IMR-90 (cell line): ENCODE measurements around the gene CDX2. TPM values are rescaled to one million over a fixed set of nuclear protein-coding genes. Genes with fewer than 3 reads are reported as not detected.
A peak's percentile ranks its signal among the peaks of the same experiment; 100 is the strongest.

Experiments
- ATAC-seq: fragments of 200-7000 bp; cut with Tn5 transposase; 2 replicates; pipeline ENCODE4 v1.9.1; 2020; ENCODE audit warnings: low read depth, mild to moderate bottlenecking, moderate library complexity
- BruUV-seq: library from RNA; stranded (reverse); fragments of 400-500 nt; replicated peaks from 2 replicates; lab custom pipeline; 2021; lab: Mats Ljungman, UMichigan
- CTCF ChIA-PET: fragments of 300-600 bp; formaldehyde crosslinking; extraction: SDS; loops from one replicate; lab custom pipeline; 2021; ENCODE audit warnings: antibody characterized with exemption; lab: Yijun Ruan, JAX
- POLR2A ChIA-PET: fragments of 300-600 bp; sonication (Branson Sonifier 250); formaldehyde crosslinking; loops from one replicate; lab custom pipeline; 2022; ENCODE audit warnings: antibody characterized with exemption; ENCODE audit not compliant: unreplicated experiment; lab: Charles Lee
- DNase-seq: peaks from one replicate; pipeline ENCODE4 v3.0.0; 2013
- H2AFZ ChIP-seq: replicated peaks from 2 replicates; pipeline ENCODE3; 2013; ENCODE audit warnings: low read length, mild to moderate bottlenecking; ENCODE audit not compliant: poor library complexity
- H2AK5ac ChIP-seq: 2 replicates; pipeline ENCODE4 v1.6.1; 2013; ENCODE audit warnings: low read depth, low read length, inconsistent platforms
- H2AK9ac ChIP-seq: replicated peaks from 2 replicates; pipeline ENCODE3; 2013; ENCODE audit warnings: mild to moderate bottlenecking, low read depth, low read length, moderate library complexity; ENCODE audit not compliant: poor library complexity
- H2BK120ac ChIP-seq: 2 replicates; pipeline ENCODE4 v1.6.1; 2013; ENCODE audit warnings: low read depth, low read length, inconsistent platforms
- H2BK15ac ChIP-seq: 3 replicates; pipeline ENCODE4 v1.6.1; 2013; ENCODE audit warnings: low read depth, low read length, inconsistent platforms
- H2BK20ac ChIP-seq: 2 replicates; pipeline ENCODE4 v1.6.1; 2013; ENCODE audit warnings: low read depth, mild to moderate bottlenecking, inconsistent platforms, low read length, moderate library complexity
- H2BK5ac ChIP-seq: 2 replicates; pipeline ENCODE4 v1.6.1; 2013; ENCODE audit warnings: mild to moderate bottlenecking, low read depth, low read length, inconsistent platforms; ENCODE audit not compliant: poor library complexity, severe bottlenecking
- H3K14ac ChIP-seq: replicated peaks from 2 replicates; pipeline ENCODE4 v1.6.1; 2013; ENCODE audit warnings: low read depth, low read length, inconsistent platforms
- H3K18ac ChIP-seq: 2 replicates; pipeline ENCODE4 v1.6.1; 2013; ENCODE audit warnings: low read depth, low read length, control low read depth
- H3K23ac ChIP-seq: 2 replicates; pipeline ENCODE4 v1.6.1; 2013; ENCODE audit warnings: low read depth, low read length, inconsistent platforms
- H3K27ac ChIP-seq: 2 replicates; pipeline ENCODE4 v1.5.1; 2013; ENCODE audit warnings: mild to moderate bottlenecking, control low read depth, low read length; ENCODE audit not compliant: insufficient read depth
- H3K27me3 ChIP-seq: 2 replicates; pipeline ENCODE4 v1.6.1; 2013; ENCODE audit warnings: low read length; ENCODE audit not compliant: control insufficient read depth, insufficient read depth
- H3K36me3 ChIP-seq: 2 replicates; pipeline ENCODE4 v1.6.1; 2013; ENCODE audit warnings: low read length, mixed read lengths; ENCODE audit not compliant: control insufficient read depth, insufficient read depth
- H3K4ac ChIP-seq: 2 replicates; pipeline ENCODE4 v1.6.1; 2013; ENCODE audit warnings: low read depth, low read length, inconsistent platforms
- H3K4me1 ChIP-seq: 2 replicates; pipeline ENCODE4 v1.6.1; 2013; ENCODE audit warnings: low read length, mixed read lengths; ENCODE audit not compliant: control insufficient read depth, insufficient read depth
- H3K4me2 ChIP-seq: 2 replicates; pipeline ENCODE4 v1.6.1; 2013; ENCODE audit warnings: low read depth, mild to moderate bottlenecking, control low read depth, low read length, moderate library complexity
- H3K4me3 ChIP-seq: 2 replicates; pipeline ENCODE4 v1.5.1; 2013; ENCODE audit warnings: low read depth, mild to moderate bottlenecking, control low read depth, low read length, moderate library complexity; ENCODE audit not compliant: insufficient read depth
- H3K56ac ChIP-seq: 2 replicates; pipeline ENCODE4 v1.6.1; 2013; ENCODE audit warnings: low read length, inconsistent platforms; ENCODE audit not compliant: insufficient read depth; ENCODE audit errors: extremely low read depth
- H3K79me1 ChIP-seq, 2 experiments: 2 replicates each; pipeline ENCODE4 v1.6.1; 2013; ENCODE audit warnings: low read length in 2 of 2, inconsistent platforms in 1 of 2, low read depth in 1 of 2
- H3K9ac ChIP-seq: 2 replicates; pipeline ENCODE4 v1.6.1; 2013; ENCODE audit warnings: low read depth, low read length, control low read depth
- H3K9me1 ChIP-seq: 2 replicates; pipeline ENCODE4 v1.6.1; 2013; ENCODE audit warnings: low read length, inconsistent platforms; ENCODE audit not compliant: insufficient read depth
- H3K9me3 ChIP-seq: 2 replicates; pipeline ENCODE4 v1.6.1; 2013; ENCODE audit warnings: low read length; ENCODE audit not compliant: control insufficient read depth, insufficient read depth
- H4K20me1 ChIP-seq: 2 replicates; pipeline ENCODE4 v1.6.1; 2013; ENCODE audit warnings: low read length, inconsistent platforms; ENCODE audit not compliant: insufficient read depth
- H4K5ac ChIP-seq: 2 replicates; pipeline ENCODE4 v1.6.1; 2013; ENCODE audit warnings: mild to moderate bottlenecking, low read depth, low read length, control low read depth
- H4K8ac ChIP-seq, 2 experiments: 2 replicates each; pipeline ENCODE4 v1.6.1; 2013; ENCODE audit warnings: low read depth in 2 of 2, low read length in 2 of 2, control low read depth in 1 of 2, inconsistent platforms in 1 of 2
- H4K91ac ChIP-seq: 2 replicates; pipeline ENCODE4 v1.6.1; 2013; ENCODE audit warnings: low read depth, low read length, inconsistent platforms; ENCODE audit not compliant: insufficient read depth
- CEBPB ChIP-seq: IDR thresholded peaks from 2 replicates; pipeline ENCODE4 v1.6.1; 2012; ENCODE audit warnings: low read depth, low read length, improper control_type of control experiment
- CTCF ChIP-seq: conservative IDR thresholded peaks from 2 replicates; pipeline ENCODE4 v1.5.1; 2012; ENCODE audit warnings: mild to moderate bottlenecking, low read depth, low read length, improper control_type of control experiment
- MAZ ChIP-seq: IDR thresholded peaks from 2 replicates; pipeline ENCODE4 v1.6.1; 2012; ENCODE audit warnings: low read depth, mild to moderate bottlenecking, low read length, improper control_type of control experiment, moderate library complexity, borderline replicate concordance
- WGBS, 2 experiments: methylation state at CpG; one replicate each; pipeline versions ENCODE4 v1.1.5 to v1.1.7; 2013; ENCODE audit warnings: missing lambda C conversion rate in 2 of 2; ENCODE audit not compliant: insufficient read length in 1 of 2; ENCODE audit errors: extremely low coverage in 2 of 2; 5-methylcytosine and 5-hydroxymethylcytosine counted together
- dilution Hi-C: fragments of 300-500 bp; cut with HindIII; formaldehyde crosslinking; loops from one replicate; pipeline ENCODE4 v1.14.3; 2018; ENCODE audit warnings: low sequenced_read_pairs; ENCODE audit not compliant: unreplicated experiment
- in situ Hi-C: fragments of 300-500 bp; cut with MboI; formaldehyde crosslinking; loops from 3 replicates; pipeline ENCODE4 v1.14.3; 2019; ENCODE audit warnings: low sequenced_read_pairs, inconsistent platforms, mixed read lengths
- intact Hi-C: fragments of 100-400 bp; cut with micrococcal nuclease; formaldehyde crosslinking; loops from 2 replicates; pipeline ENCODE4 v1.10.0; 2022
- polyA plus RNA-seq, 3 experiments: library from polyadenylated mRNA; depleted of rRNA; stranded (reverse); fragments of >200 nt; gene quantifications; 2 replicates each; pipeline ENCODE4 v1.2.3, GENCODE V29; 2012; ENCODE audit warnings: low replicate concordance in 1 of 3
- total RNA-seq: library from RNA; depleted of rRNA; stranded (reverse); fragments of >200 nt; gene quantifications from 2 replicates; pipeline ENCODE4 v1.2.3, GENCODE V29; 2012

The CDX2 gene
- total and polyA plus RNA-seq, 2 of the 4 experiments (the other 2 are of a cell fraction) = not detected

- H4K8ac ChIP-seq = no peak overlapping the region
- no peaks in the 10 kb centered on the region; the same call in 1 of the 2 replicates for H3K9me3 ChIP-seq
- H3K14ac ChIP-seq = no peak overlapping the region
- no peak overlapping the region for H2AK5ac ChIP-seq
- H3K18ac ChIP-seq = no peak overlapping the region
- intact Hi-C loops (no loop called here), in situ Hi-C loops (no loop called here), dilution Hi-C loops (no loop called here)
- WGBS, 2 experiments = no CpG with 5 or more reads among the region's 6 CpGs
- no peak overlapping the region for H2BK120ac ChIP-seq
- no TSS peak for BruUV-seq
- no peak overlapping the region for H4K5ac ChIP-seq
- no peaks in the 10 kb centered on the region for H3K36me3 ChIP-seq
- no peak overlapping the region for H3K9ac ChIP-seq
- H3K4me2 ChIP-seq = no peak overlapping the region
- H3K9me1 ChIP-seq = no peaks in the 10 kb centered on the region
- CTCF ChIA-PET = interaction anchor here (1.1 kb wide), 1 partner anchor 14 kb away, joined by 3 read pairs; no protein-coding TSS in a partner anchor
- no peak for DNase-seq
- H2BK15ac ChIP-seq = no peak overlapping the region
- H3K4me3 ChIP-seq = no peak overlapping the region
- peaks cover 91% of the 10 kb centered on the region for H3K27me3 ChIP-seq
- H2BK20ac ChIP-seq = no peak overlapping the region
- H3K23ac ChIP-seq = no peak overlapping the region
- H3K27ac ChIP-seq = no peak overlapping the region
- no peak overlapping the region for H2BK5ac ChIP-seq
- peaks cover 3% of the 10 kb centered on the region; the same call in 1 of the 2 replicates for H3K4me1 ChIP-seq
- no peak for ATAC-seq
- H3K4ac ChIP-seq = no peak overlapping the region
- POLR2A ChIA-PET = no interaction called here
- H2AFZ ChIP-seq = peak overlapping the region; percentile 24
- TF ChIP-seq CEBPB (no peak), CTCF (no peak), MAZ (no peak)
- no peak overlapping the region for H2AK9ac ChIP-seq
- no peak overlapping the region for H3K56ac ChIP-seq
- no peaks in the 10 kb centered on the region for H4K20me1 ChIP-seq
- H3K79me1 ChIP-seq = no peaks in the 10 kb centered on the region
- H4K91ac ChIP-seq = no peak overlapping the region
Observed at GRCh38 chr13:27962128-27962841, 6.8 kb downstream of the CDX2 start.
